ENCODE measurements around the gene AUH. TPM values are rescaled to one million over a fixed set of nuclear protein-coding genes. Genes with fewer than 3 reads are reported as not detected.
"Not testable (repeated sequence)": the region's sequence is repeated elsewhere in the genome, so short reads cannot be mapped to it uniquely, and the experiment has no call there.

Gene AUH
- total RNA-seq, 2 experiments from 2014 or later, result 30.4 to 30.8 TPM

DNA sequence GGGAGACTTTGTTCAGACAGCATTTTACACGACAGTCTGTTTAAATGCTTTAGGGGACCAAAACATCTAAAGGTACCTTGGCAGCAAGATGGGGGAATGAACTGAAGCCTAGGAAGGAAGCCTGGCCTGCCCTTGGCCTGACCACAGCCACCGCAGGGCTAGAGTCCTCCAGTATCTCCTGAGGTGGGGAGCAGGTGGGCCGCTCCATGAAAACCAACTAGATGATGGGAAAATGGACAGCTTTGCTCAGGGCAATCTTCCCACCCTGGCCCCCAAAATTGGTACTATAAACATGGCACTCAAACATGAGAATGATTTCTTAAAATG lies 153.3 kb downstream of the AUH start:
- no peak for ATAC-seq
- no peaks in the 10 kb centered on the region for H3K27me3 Mint-ChIP-seq
- POLR2A ChIA-PET, result interaction anchor here (0.5 to 3.3 kb wide), 34 partner anchors 8 to 293 kb away, joined by 3 to 70 read pairs (median 5); partner anchors contain the start of genes AUH and NFIL3
- intact Hi-C loops (cut with DNase I, micrococcal nuclease), result loop anchor here (1.0 to 5.0 kb wide), 15 partner anchors 14 to 504 kb away; no protein-coding TSS in a partner anchor
- CTCF ChIA-PET, result interaction anchor here (0.8 to 2.7 kb wide), 21 partner anchors 9 to 293 kb away, joined by 3 to 19 read pairs (median 5); partner anchors contain the start of gene NFIL3
- peak overlapping the region; percentile 98 for H3K27ac Mint-ChIP-seq
- H3K36me3 Mint-ChIP-seq (ENCODE audit: low read depth), result peaks cover 41% of the 10 kb centered on the region
- H3K4me1 Mint-ChIP-seq, result peaks cover 75% of the 10 kb centered on the region
- DNase-seq, result no peak
- peak overlapping the region; percentile 36 for H3K4me3 Mint-ChIP-seq
- H3K9me3 Mint-ChIP-seq (ENCODE audit: low read depth), result peaks cover 11% of the 10 kb centered on the region

DNA sequence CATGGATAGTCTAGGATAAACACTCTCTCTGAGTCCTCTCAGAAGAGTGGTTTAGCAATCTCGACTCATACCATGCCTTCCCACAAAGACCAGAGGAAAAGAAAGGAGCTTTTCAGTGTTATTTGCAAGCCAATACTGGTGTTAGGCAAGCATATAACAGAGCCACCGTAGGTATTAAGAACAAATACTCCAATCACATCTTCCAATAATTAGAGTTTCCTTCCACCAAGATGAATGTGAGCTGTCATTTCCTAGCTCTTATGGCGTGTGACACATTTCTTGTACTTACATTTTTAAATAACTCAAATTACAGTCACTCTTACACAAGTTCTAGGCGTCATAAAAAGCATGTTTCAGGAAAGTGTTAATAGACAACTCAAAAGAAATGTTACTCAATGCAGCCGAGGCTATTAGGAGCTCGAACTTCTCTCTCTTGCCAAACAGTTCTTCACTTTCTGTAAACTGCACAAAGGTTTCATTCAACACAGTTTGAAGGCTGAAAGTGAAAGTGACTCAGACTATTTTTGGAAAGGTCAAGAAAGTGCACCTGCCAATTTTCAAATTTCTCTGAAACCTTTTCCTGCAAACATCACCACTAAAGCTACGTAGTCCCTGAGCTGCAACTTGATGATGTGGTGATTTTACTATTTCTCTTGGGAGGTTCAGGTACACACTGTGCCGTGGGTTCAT lies 153.8 kb downstream of the AUH start:
- POLR2A ChIA-PET, result interaction anchor here (0.5 to 3.3 kb wide), 36 partner anchors 8 to 293 kb away, joined by 3 to 70 read pairs (median 5); partner anchors contain the start of genes AUH and NFIL3
- H3K27ac Mint-ChIP-seq, result peak overlapping the region; percentile 98
- CTCF ChIA-PET, result interaction anchor here (0.6 to 2.7 kb wide), 24 partner anchors 9 to 293 kb away, joined by 3 to 19 read pairs (median 4); partner anchors contain the start of gene NFIL3
- peaks cover 75% of the 10 kb centered on the region for H3K4me1 Mint-ChIP-seq
- ATAC-seq (peak; percentile 80), DNase-seq (peak; percentile 51)
- H3K27me3 Mint-ChIP-seq, result no peaks in the 10 kb centered on the region
- intact Hi-C loops (cut with DNase I, micrococcal nuclease), result loop anchor here (1.0 to 5.0 kb wide), 18 partner anchors 15 to 504 kb away; no protein-coding TSS in a partner anchor
- H3K9me3 Mint-ChIP-seq (ENCODE audit: low read depth), result peaks cover 15% of the 10 kb centered on the region
- peaks cover 39% of the 10 kb centered on the region for H3K36me3 Mint-ChIP-seq (ENCODE audit: low read depth)
- peak overlapping the region; percentile 36 for H3K4me3 Mint-ChIP-seq

DNA sequence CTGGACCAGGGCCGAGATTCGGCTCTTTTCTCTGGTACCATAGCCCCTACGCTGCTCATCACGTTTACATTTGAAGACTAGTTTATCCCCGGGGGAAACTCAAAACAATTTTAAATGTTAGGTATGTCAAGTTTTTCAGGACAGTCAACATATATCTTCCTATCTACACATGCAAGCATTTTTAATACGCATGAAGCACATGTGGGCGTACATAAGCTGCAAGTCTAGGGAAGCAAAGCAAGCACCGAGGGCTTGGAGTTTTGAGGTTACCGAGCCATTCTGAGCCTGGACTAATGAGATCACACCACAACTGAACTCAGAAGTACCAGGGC lies 154.4 kb downstream of the AUH start:
- Mint-ChIP-seq H3K9me3 (ENCODE audit: low read depth) (peaks cover 17% of the 10 kb centered on the region), H3K4me3 (peak overlapping the region; percentile 15), H3K27me3 (no peaks in the 10 kb centered on the region), H3K27ac (peak overlapping the region; percentile 98), H3K36me3 (ENCODE audit: low read depth) (peaks cover 38% of the 10 kb centered on the region), H3K4me1 (peaks cover 74% of the 10 kb centered on the region)
- intact Hi-C loops (cut with DNase I, micrococcal nuclease), result loop anchor here (1.0 to 5.0 kb wide), 8 partner anchors 14 to 505 kb away; no protein-coding TSS in a partner anchor
- DNase-seq, result peak; percentile 53
- ChIA-PET POLR2A (interaction anchor here (0.8 to 3.3 kb wide), 28 partner anchors 9 to 292 kb away, joined by 3 to 70 read pairs (median 6); partner anchors contain the start of genes AUH and NFIL3), CTCF (interaction anchor here (0.6 to 2.7 kb wide), 20 partner anchors 8 to 292 kb away, joined by 3 to 19 read pairs (median 5); partner anchors contain the start of gene NFIL3)
- ATAC-seq, result no peak

DNA sequence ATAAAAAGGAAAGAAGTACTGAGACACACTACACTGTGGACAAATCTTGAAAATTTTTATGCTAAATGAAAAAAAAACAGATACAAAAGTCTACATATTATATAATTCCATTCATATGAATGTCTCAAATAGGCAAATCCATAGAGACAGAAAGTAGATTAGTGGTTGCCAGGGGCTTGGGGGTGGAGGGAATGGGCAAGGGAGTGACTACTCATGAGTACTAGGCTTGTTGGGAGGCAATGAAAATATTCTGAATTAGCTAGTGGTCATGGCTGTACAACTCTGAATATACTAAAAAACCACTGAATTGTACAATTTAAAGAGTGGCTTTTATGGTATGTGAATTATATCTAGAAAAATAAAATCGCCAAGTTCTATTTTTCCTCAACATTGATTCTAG lies 154.9 kb downstream of the AUH start:
- POLR2A ChIA-PET, result interaction anchor here (0.6 to 3.3 kb wide), 8 partner anchors 13 to 218 kb away, joined by 3 to 69 read pairs (median 19); partner anchors contain the start of gene NFIL3
- no peaks in the 10 kb centered on the region for H3K27me3 Mint-ChIP-seq
- DNase-seq (no peak), ATAC-seq (no peak)
- peaks cover 21% of the 10 kb centered on the region for H3K9me3 Mint-ChIP-seq (ENCODE audit: low read depth)
- H3K4me3 Mint-ChIP-seq, result no peak overlapping the region
- H3K4me1 Mint-ChIP-seq, result peaks cover 73% of the 10 kb centered on the region
- CTCF ChIA-PET, result interaction anchor here (0.7 to 2.2 kb wide), 6 partner anchors 14 to 292 kb away, joined by 4 to 13 read pairs (median 7); no protein-coding TSS in a partner anchor
- intact Hi-C loops (cut with DNase I, micrococcal nuclease), result loop anchor here (1.0 to 5.0 kb wide), 8 partner anchors 14 to 505 kb away; no protein-coding TSS in a partner anchor
- peaks cover 40% of the 10 kb centered on the region for H3K36me3 Mint-ChIP-seq (ENCODE audit: low read depth)
- H3K27ac Mint-ChIP-seq, result peak overlapping the region; percentile 98

DNA sequence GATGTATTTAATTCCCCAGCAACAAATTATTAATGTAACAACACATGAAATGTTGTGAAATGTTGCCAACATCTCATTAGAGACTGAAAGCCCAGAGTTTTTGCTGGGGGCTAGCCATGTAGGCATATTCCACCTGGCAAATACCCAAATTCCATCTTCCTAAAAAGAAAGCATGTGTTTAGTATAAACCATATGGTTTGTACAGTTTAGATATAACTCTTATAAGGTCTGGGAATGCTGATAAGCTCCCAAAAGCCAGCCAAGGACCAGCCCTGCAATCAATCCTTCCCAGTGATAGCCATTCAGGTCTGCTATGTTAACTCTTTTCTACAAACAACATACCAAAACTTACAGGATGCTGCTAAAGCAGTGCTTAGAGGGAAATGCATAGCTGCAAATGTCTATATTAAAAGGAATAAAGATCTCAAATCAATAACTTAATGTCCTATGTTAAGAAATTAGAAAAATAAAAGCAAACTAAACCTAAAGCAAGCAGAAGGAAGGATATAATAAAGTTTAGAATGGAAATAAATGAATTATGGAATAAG lies 158.9 kb downstream of the AUH start:
- H3K36me3 Mint-ChIP-seq (ENCODE audit: low read depth), result peaks cover 54% of the 10 kb centered on the region
- H3K4me1 Mint-ChIP-seq, result peaks cover 72% of the 10 kb centered on the region
- POLR2A ChIA-PET, result no interaction called here
- no peak overlapping the region for H3K27ac Mint-ChIP-seq
- DNase-seq (no peak), ATAC-seq (no peak)
- H3K27me3 Mint-ChIP-seq, result no peaks in the 10 kb centered on the region
- CTCF ChIA-PET, result interaction anchor here (0.6 to 0.9 kb wide), 2 partner anchors 13 to 423 kb away, joined by 3 read pairs; no protein-coding TSS in a partner anchor
- peaks cover 32% of the 10 kb centered on the region for H3K9me3 Mint-ChIP-seq (ENCODE audit: low read depth)
- no peak overlapping the region for H3K4me3 Mint-ChIP-seq
- intact Hi-C loops (cut with DNase I, micrococcal nuclease), result no loop called here

DNA sequence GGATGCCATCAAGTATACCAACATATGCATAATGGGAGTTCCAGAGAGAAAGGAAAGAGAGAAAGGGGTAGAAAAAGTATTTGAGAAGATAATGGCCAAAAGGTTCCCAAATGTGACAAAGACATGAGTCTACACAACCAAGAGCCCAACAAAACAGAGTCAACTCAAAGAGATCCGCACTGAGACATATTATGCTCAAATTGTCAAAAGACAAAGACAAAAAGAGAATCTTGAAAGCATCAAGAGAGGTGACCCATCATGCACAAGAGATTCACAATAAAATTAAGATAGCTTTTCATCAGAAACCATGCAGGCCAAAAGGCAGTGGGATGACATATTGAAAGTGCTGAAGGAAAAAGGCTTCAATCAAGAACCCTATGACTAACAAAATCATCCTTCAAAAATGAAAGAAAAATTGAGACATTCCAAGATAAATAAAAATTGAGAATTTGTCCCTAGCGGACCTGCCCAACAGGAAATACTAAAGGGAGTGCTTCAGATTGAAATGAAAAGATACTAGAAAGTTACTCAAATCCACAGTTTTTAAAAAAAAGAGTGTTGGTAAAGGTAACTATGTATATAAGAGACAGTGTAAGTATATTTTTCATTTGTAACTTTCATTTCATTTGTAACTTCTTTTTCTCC lies 160.9 kb downstream of the AUH start:
- DNase-seq (no peak), ATAC-seq (peak; percentile 28)
- Mint-ChIP-seq H3K4me1 (peaks cover 67% of the 10 kb centered on the region), H3K9me3 (ENCODE audit: low read depth) (peaks cover 32% of the 10 kb centered on the region), H3K36me3 (ENCODE audit: low read depth) (peaks cover 57% of the 10 kb centered on the region), H3K27ac (peak overlapping the region; percentile 78), H3K4me3 (no peak overlapping the region), H3K27me3 (no peaks in the 10 kb centered on the region)
- intact Hi-C loops (cut with DNase I, micrococcal nuclease), result no loop called here
- POLR2A ChIA-PET, result interaction anchor here (0.8 to 1.0 kb wide), 2 partner anchors 49 to 158 kb away, joined by 3 to 5 read pairs; no protein-coding TSS in a partner anchor
- CTCF ChIA-PET, result interaction anchor here (1.6 to 2.9 kb wide), 2 partner anchors 49 to 70 kb away, joined by 5 to 10 read pairs; no protein-coding TSS in a partner anchor

DNA sequence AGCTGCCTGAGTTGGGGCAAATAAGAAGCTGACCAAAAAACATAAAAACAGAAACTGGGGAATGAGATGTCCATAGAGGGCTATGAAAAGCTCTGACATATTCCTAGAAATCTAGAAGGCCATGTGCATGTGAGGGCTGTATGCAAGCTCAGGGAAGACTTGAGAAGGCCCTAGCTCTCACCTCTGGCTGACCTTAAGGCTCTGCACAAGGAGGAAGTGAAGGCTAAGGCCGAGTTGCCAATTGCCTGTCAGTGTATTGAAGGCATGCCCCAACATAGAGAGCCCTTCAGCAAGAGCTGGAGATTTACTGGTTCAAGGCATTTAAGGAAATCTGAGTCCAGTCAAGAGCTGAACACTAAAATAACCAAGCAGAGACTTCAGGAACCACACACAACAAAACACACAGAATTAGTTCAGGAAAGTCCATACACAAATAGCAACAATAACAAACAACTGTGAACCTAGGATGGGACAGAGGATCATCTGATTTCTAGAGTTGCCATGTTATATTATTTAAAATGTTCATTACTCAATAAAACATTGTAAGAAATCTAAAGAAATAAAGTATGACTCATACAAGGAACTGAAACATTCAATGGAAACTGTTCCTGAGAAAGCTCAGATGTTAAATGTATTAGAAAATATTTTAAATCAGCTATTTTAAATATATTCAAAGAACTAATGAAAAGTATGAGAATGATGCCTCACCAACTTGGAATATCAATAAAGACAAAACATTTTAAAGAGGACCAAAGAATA lies 161.8 kb downstream of the AUH start:
- Mint-ChIP-seq H3K27me3 (no peaks in the 10 kb centered on the region), H3K4me3 (no peak overlapping the region), H3K9me3 (ENCODE audit: low read depth) (peaks cover 32% of the 10 kb centered on the region), H3K36me3 (ENCODE audit: low read depth) (peaks cover 63% of the 10 kb centered on the region), H3K27ac (peak overlapping the region; percentile 78), H3K4me1 (peaks cover 72% of the 10 kb centered on the region)
- ChIA-PET CTCF (interaction anchor here (0.7 to 2.9 kb wide), 5 partner anchors 8 to 1774 kb away, joined by 3 to 10 read pairs (median 5); no protein-coding TSS in a partner anchor), POLR2A (interaction anchor here (0.6 to 1.0 kb wide), 6 partner anchors 8 to 222 kb away, joined by 3 to 5 read pairs (median 4); partner anchors contain the start of gene AUH)
- DNase-seq (no peak), ATAC-seq (no peak)
- intact Hi-C loops (cut with DNase I, micrococcal nuclease), result loop anchor here (10.0 kb wide), 2 partner anchors 285 to 1775 kb away; no protein-coding TSS in a partner anchor

DNA sequence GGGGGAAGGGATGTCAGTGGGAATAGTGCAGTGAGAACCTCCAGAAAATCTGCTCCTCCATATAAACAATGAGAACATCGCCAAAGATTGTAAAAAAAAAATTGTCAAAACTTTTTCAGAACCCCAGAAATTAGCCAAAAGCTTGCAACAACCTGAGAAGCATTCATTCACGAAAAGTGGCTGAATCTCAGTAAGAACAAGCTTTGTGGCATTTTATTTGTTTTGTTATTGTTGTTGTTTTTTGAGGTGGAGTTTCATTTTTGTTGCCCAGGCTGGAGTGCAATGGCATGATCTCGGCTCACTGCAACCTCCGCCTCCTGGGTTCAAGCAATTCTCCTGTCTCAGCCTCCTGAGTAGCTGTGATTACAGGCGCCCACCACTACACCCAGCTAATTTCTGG lies 162.8 kb downstream of the AUH start:
- H3K4me1 Mint-ChIP-seq, result peaks cover 73% of the 10 kb centered on the region
- H3K4me3 Mint-ChIP-seq, ATAC-seq, DNase-seq, H3K27me3 Mint-ChIP-seq: not testable (repeated sequence)
- H3K9me3 Mint-ChIP-seq (ENCODE audit: low read depth), result peaks cover 24% of the 10 kb centered on the region
- peaks cover 59% of the 10 kb centered on the region for H3K36me3 Mint-ChIP-seq (ENCODE audit: low read depth)
- POLR2A ChIA-PET, result interaction anchor here (0.6 to 1.2 kb wide), 2 partner anchors 9 to 21 kb away, joined by 4 read pairs; no protein-coding TSS in a partner anchor
- CTCF ChIA-PET, result interaction anchor here (0.8 to 2.9 kb wide), 4 partner anchors 9 to 68 kb away, joined by 3 to 10 read pairs (median 5); no protein-coding TSS in a partner anchor
- peak overlapping the region; percentile 61 for H3K27ac Mint-ChIP-seq
- intact Hi-C loops (cut with DNase I, micrococcal nuclease), result loop anchor here (10.0 kb wide), 2 partner anchors 284 to 1774 kb away; no protein-coding TSS in a partner anchor

DNA sequence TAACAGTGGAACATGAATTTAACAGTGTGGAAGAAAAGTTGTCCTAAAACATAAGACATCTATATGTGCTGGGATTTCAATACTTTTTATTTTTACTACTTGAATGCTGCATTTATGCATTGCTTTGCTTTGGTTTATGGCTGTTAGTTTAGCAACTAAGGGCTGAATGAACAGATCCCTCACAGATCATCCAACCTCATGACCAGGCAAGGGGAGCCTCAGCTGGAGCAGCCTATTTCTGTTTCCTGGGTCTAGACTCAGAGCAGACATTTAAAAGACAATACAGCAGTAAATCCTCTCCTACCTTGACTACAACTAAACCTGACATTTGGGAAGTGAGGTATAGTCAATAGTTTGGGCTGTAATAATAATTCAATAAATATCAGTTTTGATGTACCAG lies 163.3 kb downstream of the AUH start:
- peak overlapping the region; percentile 61 for H3K27ac Mint-ChIP-seq
- no peak overlapping the region for H3K4me3 Mint-ChIP-seq
- H3K36me3 Mint-ChIP-seq (ENCODE audit: low read depth), result peaks cover 58% of the 10 kb centered on the region
- H3K27me3 Mint-ChIP-seq, result no peaks in the 10 kb centered on the region
- H3K4me1 Mint-ChIP-seq, result peaks cover 77% of the 10 kb centered on the region
- DNase-seq (no peak), ATAC-seq (no peak)
- CTCF ChIA-PET, result interaction anchor here (1.6 to 2.9 kb wide), 2 partner anchors 10 to 47 kb away, joined by 5 to 10 read pairs; no protein-coding TSS in a partner anchor
- POLR2A ChIA-PET, result interaction anchor here (1.2 kb wide), 1 partner anchor 9 kb away, joined by 4 read pairs; no protein-coding TSS in a partner anchor
- H3K9me3 Mint-ChIP-seq (ENCODE audit: low read depth), result peaks cover 24% of the 10 kb centered on the region
- intact Hi-C loops (cut with DNase I, micrococcal nuclease), result loop anchor here (10.0 kb wide), 2 partner anchors 284 to 1774 kb away; no protein-coding TSS in a partner anchor
